HG03571 (cell line): ENCODE results near the gene RWDD4.
"Not testable (repeated sequence)": the region's sequence is repeated elsewhere in the genome, so short reads cannot be mapped to it uniquely, and the experiment has no call there.

Source experiments
- ATAC-seq: cut with Tn5 transposase; IDR thresholded peaks from one replicate; pipeline ENCODE4 v1.9.1; 2021; ENCODE audit not compliant: unreplicated experiment

Gene RWDD4

DNA sequence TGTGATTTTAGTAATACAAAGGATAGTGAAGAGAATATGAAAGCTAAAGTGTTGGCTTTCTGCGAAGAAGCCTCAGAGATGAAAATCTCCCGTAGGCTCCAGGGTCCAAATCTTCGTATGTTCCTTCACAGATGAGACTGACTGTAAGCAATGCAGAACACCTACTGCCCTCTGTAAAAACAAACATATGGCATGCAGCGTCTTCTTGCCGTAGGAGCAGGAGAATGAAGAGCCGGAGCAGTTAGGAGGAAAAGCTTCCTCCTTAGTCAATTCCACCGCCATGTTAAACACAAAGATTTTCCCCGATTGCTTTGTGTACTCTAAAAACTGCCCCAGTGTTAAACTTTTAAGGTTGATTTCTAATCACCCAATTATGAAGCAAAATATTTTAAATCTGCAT is 22.5 kb downstream of the RWDD4 start:
- ATAC-seq: no peak

DNA sequence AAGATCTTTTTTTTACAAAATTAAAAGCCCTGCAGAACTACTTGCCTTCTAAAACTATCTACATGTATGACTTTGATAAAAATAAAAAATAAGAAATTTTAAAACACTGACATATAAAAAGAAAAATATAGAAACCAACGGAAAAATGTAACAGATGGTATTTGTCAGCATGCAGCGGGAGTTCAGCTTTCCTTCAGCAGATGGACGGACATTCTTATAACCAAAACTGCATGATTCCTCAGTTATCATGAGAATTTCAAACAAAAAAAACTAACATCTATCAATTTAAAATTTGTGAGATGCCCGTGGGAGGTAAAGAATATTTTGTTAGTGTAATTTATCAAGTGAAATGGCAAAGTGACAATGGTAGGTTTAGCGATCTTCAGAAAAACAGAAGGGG is 23.2 kb downstream of the RWDD4 start:
- no peak for ATAC-seq

GRCh38 chr4:183635321-183635720 is 23.7 kb downstream of the RWDD4 start:
- no peak for ATAC-seq

GRCh38 chr4:183633476-183634400 is 25.2 kb downstream of the RWDD4 start:
- ATAC-seq: no peak

DNA sequence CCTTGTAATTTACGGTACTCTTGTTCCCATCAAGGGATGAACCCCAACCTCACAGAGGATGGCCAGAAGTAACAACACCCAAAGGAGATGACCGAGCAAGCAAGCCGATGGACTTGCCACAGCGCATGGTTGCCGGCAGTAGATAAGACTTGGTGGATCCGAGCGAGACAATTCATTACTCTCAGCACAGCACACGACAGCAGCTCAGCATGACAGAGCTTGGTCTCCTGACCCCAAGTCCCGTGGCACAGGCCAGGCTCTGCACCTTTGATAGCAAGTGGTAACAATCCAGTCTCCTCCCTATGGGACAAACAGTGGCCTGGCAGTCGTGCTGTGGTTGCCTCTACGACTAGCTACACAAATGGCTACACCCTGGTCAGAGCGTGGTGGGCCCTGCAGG is 26.3 kb downstream of the RWDD4 start:
- no peak for ATAC-seq

DNA sequence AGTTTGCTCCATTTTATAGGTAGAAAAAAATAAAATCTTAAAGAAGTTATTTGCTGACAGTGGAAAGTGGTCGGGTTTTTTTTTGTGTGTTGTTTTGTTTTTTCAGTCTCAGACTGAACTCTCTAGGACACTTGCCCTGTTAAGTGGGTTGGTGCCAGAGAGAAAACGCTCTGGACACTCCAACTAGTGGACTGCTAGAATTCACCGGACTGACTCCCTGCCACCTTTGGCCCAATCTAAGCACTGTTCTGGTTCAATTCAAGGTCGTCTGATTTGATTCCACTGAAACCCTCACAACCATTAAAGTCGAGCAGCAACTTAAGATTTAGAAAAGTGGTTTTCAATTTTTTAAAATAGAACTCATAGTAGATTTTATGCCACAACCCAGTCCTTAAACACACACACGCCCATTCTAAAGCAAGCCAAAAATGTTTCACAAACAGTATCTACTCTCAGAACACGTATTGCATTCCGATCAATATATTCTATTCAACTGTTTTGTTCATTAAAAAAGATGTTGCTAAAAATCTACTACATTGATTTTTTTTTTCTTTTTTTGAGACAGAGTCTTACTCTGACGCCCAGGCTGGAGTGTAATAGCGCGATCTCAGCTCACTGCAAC is 27.3 kb downstream of the RWDD4 start:
- no peak for ATAC-seq

DNA sequence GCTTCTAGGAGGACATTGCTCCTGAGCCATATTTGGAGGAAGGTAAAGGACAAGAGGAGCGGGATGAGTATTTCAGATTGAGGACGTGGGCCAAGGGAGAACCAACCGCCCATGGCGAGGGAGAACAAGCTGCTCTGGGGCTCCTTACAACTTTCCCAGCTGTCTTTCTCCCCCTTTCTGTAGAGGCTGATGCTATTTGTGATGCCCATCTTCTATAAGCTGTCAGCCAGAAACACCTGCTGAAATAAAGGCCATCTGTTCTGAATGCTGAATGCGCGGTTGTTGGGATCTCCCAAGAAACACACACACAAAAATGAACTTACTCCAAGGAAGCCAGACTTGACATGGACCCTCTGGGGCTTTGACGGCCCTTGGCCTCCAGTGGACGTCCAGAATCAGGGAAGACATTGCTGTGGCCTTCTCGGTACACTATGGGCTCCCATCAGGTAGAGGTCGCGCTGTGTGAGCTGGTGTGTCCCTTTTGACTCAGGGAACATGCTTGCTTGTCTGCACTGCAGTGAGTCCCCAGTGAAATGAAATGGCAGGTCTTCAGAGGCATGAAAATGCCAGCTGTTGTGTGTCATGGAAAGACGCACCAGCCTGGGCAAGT is 30.9 kb downstream of the RWDD4 start:
- no peak for ATAC-seq

DNA sequence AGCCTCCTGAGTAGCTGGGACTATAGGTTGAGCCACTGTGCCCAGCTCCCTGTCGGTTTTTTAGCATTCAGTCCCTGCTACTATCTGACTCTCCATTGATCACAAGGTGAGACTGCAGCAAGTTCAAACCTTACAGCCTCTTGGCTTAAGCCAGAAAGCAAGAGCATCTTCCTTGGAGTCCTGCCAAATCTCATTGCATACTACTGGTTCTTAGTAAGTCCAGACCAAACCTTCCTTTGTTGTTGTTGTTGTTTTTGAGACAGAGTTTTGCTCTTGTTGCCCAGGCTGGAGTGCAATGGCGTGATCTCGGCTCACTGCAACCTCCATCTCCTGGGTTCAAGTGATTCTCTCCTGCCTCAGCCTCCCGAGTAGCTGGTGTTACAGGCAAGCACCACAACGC is 31.7 kb downstream of the RWDD4 start:
- not testable (repeated sequence) for ATAC-seq

GRCh38 chr4:183626168-183626567 is 32.8 kb downstream of the RWDD4 start:
- ATAC-seq: no peak

DNA sequence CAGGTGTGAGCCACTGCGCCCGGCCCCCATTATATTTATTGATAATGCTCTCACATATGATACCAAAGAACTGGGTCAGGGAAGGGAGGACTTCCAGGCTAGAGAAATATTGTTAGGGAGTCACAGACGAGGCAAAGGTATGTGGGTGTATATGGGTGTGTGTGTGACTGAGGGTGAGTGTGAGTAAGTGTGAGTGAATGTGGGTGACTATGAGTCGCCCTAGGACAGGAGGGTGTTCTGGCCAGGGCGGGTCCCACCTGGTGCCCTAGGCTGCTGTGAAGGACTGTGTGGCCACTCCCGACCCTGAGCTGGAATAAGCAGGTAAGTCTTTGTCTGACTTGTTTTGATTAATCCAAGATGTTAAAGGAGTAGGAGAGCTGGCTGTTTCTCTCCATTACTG is 34.4 kb downstream of the RWDD4 start:
- ATAC-seq: no peak

GRCh38 chr4:183621875-183622274 is 37.1 kb downstream of the RWDD4 start:
- no peak for ATAC-seq

- no peak for ATAC-seq
Observed at GRCh38 chr4:183620421-183620820, 38.6 kb downstream of the RWDD4 start.

- ATAC-seq: no peak
Observed at GRCh38 chr4:183618681-183619080, 40.3 kb downstream of the RWDD4 start.

GRCh38 chr4:183617075-183617474 is 41.9 kb downstream of the RWDD4 start:
- ATAC-seq: no peak

DNA sequence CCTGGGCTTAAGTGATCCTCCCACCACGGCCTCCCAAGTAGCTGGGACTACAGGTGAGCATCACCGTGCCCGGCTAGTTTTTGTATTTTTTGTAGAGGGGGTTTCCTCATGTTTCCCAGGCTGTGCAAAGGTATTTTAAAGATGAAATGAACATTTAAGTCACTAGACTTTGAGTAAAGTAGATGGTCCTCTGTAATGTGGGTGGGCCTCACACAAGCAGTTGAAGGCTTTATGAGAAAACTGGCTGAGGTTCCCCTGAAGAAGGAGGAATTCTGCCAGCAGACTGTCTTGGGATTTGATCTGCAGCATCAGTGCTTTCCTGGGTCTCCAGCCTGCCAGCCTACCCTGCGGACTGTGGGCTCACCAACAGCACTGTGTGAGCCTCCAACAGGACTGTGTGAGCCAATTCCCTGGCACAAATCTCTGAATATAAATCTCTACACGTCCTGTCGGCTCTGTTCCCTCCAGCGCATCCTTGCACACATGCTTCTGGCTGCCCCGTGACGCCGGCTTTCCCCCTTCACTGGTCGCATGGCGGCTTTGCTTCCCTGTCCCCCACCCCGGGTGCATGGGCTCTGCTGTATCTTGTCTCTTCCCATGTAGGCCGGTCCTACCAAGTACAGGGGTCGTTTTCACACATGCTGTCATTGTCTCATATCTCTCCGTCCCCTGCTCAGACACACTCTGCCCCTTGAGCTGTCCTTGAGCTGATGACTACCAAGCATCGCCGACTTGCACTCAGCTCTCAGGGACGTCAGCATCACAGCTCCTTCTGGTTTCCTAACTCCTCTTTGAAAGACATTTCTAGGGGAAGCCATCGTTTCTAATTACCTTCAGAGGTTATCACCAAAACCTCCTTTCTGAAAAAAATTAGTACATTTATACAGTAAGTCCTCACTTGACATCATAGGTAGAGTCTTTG is 46.4 kb downstream of the RWDD4 start:
- ATAC-seq: no peak

DNA sequence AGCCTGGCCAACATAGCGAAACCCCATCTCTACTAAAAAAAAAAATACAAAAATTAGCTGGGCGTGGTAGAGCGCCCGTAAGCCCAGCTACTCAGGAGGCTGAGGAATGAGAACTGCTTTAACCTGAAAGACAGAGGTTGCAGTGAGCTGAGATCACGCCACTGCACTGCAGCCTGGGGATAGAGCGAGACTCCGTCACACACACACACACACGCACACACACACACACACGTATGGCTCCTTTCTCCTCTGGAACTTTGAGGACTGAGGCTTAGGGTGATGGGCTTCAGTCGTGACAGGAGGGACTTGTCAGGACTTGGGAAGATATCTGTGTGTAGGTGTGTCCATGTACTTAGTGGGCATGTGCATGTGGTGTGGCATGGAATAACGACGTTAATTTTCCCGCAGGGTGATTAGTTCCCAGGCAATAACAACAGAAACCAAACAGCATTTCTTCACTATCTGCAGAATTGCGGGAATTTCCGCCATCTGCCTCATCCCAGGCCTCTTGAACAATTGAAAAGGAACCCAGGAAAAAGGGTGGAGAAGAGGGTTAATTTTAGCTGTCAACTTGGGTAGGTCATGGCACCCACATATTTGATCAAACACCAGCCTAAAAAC is 47.7 kb downstream of the RWDD4 start:
- ATAC-seq: no peak

- no peak for ATAC-seq
Observed at GRCh38 chr4:183610613-183611012, 48.4 kb downstream of the RWDD4 start.

DNA sequence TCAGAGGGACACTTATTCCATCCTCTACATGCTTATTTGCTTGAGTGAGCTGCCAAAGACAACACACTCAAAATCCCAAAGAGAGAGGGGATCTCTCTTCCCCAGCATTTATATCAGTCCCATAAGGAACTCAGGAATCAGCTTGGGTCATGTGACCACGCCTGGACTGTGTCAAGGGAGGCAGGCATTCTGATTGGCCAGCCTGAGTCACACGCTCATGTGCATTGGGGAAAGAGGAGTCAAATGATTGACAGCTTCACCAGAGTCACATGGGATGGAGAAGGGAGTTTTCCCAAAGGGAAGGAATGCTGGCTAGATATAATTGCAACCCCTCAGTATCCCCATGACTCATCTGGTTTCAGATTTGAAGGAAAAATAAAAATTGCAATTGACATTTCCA is 49.0 kb downstream of the RWDD4 start:
- ATAC-seq: no peak

- no peak for ATAC-seq
Observed at GRCh38 chr4:183609151-183609550, 49.8 kb downstream of the RWDD4 start.

GRCh38 chr4:183607894-183608293 is 51.1 kb downstream of the RWDD4 start:
- ATAC-seq: no peak
